ENCODE results near the gene RAD52. TPM values are rescaled to one million over a fixed set of nuclear protein-coding genes. Genes with fewer than 3 reads are reported as not detected.

The RAD52 gene
- total RNA-seq, 3 donors from 2014 or later (not counting 1 experiment from before 2014, with no cell fraction given), result 9.4 to 15.5 (median 13.7) TPM

- no peaks in the 10 kb centered on the region for H3K9me3 ChIP-seq (ENCODE audit: control insufficient read depth, insufficient read depth, low read length)
- Mint-ChIP-seq H3K27ac (no peak overlapping the region), H3K36me3 (no peaks in the 10 kb centered on the region), H3K27me3 (ENCODE audit: low read depth in 2 of 2) (no peaks in the 10 kb centered on the region), H3K9me3 (no peaks in the 10 kb centered on the region), H3K4me1 (peaks cover 8% of the 10 kb centered on the region in 2 donors), H3K4me3 (no peak overlapping the region)
- no peak for DNase-seq
- H3K27ac ChIP-seq (ENCODE audit: low read length), result no peak overlapping the region
- TF ChIP-seq, protein P1, sequence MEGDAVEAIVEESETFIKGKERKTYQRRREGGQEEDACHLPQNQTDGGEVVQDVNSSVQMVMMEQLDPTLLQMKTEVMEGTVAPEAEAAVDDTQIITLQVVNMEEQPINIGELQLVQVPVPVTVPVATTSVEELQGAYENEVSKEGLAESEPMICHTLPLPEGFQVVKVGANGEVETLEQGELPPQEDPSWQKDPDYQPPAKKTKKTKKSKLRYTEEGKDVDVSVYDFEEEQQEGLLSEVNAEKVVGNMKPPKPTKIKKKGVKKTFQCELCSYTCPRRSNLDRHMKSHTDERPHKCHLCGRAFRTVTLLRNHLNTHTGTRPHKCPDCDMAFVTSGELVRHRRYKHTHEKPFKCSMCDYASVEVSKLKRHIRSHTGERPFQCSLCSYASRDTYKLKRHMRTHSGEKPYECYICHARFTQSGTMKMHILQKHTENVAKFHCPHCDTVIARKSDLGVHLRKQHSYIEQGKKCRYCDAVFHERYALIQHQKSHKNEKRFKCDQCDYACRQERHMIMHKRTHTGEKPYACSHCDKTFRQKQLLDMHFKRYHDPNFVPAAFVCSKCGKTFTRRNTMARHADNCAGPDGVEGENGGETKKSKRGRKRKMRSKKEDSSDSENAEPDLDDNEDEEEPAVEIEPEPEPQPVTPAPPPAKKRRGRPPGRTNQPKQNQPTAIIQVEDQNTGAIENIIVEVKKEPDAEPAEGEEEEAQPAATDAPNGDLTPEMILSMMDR (IDR thresholded peaks at IDR 0.05), result no peak
- ATAC-seq, result no peak
- 74% methylated on average over 7 of the region's 8 CpGs for WGBS (ENCODE audit: insufficient coverage)
- peaks cover 3% of the 10 kb centered on the region for H3K4me1 ChIP-seq (ENCODE audit: control insufficient read depth, insufficient read depth, low read length)
- H3K36me3 ChIP-seq (ENCODE audit: control insufficient read depth, insufficient read depth, low read length), result no peaks in the 10 kb centered on the region
- no peaks in the 10 kb centered on the region for H3K27me3 ChIP-seq (ENCODE audit: control insufficient read depth, insufficient read depth, low read length)
- no peak overlapping the region for H3K4me3 ChIP-seq (ENCODE audit: low read length)
- intact Hi-C loops (cut with micrococcal nuclease), result no loop called here
Observed at GRCh38 chr12:958588-959123, 9.2 kb upstream of the RAD52 start.

- no peak overlapping the region for H3K4me3 ChIP-seq (ENCODE audit: low read length)
- no peak overlapping the region for H3K27ac ChIP-seq (ENCODE audit: low read length)
- H3K36me3 Mint-ChIP-seq, result no peaks in the 10 kb centered on the region
- no peaks in the 10 kb centered on the region for H3K9me3 Mint-ChIP-seq
- intact Hi-C loops (cut with micrococcal nuclease), result no loop called here
- TF ChIP-seq, protein P1 (IDR thresholded peaks at IDR 0.05), result no peak
- no peaks in the 10 kb centered on the region for H3K4me1 ChIP-seq (ENCODE audit: control insufficient read depth, insufficient read depth, low read length)
- no peaks in the 10 kb centered on the region for H3K27me3 Mint-ChIP-seq (ENCODE audit: low read depth in 2 of 2)
- no peaks in the 10 kb centered on the region for H3K27me3 ChIP-seq (ENCODE audit: control insufficient read depth, insufficient read depth, low read length)
- no peaks in the 10 kb centered on the region for H3K9me3 ChIP-seq (ENCODE audit: control insufficient read depth, insufficient read depth, low read length)
- ATAC-seq (no peak), DNase-seq (no peak)
- no peaks in the 10 kb centered on the region for H3K36me3 ChIP-seq (ENCODE audit: control insufficient read depth, insufficient read depth, low read length)
- H3K4me1 Mint-ChIP-seq, result no peaks in the 10 kb centered on the region
- 97% methylated on average over 6 of the region's 6 CpGs for WGBS (ENCODE audit: insufficient coverage)
- no peak overlapping the region for H3K4me3 Mint-ChIP-seq
- H3K27ac Mint-ChIP-seq, result no peak overlapping the region
Observed at GRCh38 chr12:955939-956338, 6.4 kb upstream of the RAD52 start.

DNA sequence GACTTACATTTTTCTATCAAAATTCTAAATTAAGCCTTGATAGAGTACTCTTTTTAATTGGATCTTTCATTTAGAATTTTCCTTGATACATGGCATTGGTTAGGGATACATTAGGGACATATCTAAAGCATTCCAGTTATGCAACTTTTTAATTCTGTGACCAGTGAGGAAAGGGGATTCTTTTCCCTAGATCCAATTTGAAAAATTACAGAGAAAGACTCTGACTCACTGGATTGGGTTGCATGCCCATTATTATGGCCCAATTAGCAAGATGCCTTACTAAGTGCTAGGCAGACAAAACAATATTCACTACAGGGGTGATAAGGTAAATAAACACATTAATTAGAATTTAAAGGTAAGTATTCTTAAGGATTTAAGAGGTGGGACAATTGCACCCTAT is 5.2 kb upstream of the RAD52 start:
- ATAC-seq, result no peak
- TF ChIP-seq, protein P1 (IDR thresholded peaks at IDR 0.05), result no peak
- no peak for DNase-seq

GRCh38 chr12:953776-954175 is 4.3 kb upstream of the RAD52 start:
- intact Hi-C loops (cut with micrococcal nuclease), result no loop called here
- TF ChIP-seq, protein P1 (IDR thresholded peaks at IDR 0.05), result no peak
- no peak overlapping the region for H3K27ac ChIP-seq (ENCODE audit: low read length)

More for the DNA sequence above, 5.2 kb upstream of the RAD52 start:
- no peaks in the 10 kb centered on the region for H3K27me3 ChIP-seq (ENCODE audit: control insufficient read depth, insufficient read depth, low read length)
- no peaks in the 10 kb centered on the region for H3K9me3 ChIP-seq (ENCODE audit: control insufficient read depth, insufficient read depth, low read length)
- Mint-ChIP-seq H3K27ac (no peak overlapping the region), H3K27me3 (ENCODE audit: low read depth in 2 of 2) (no peaks in the 10 kb centered on the region), H3K4me3 (no peak overlapping the region), H3K36me3 (no peaks in the 10 kb centered on the region), H3K4me1 (no peaks in the 10 kb centered on the region), H3K9me3 (no peaks in the 10 kb centered on the region)
- peaks cover 5% of the 10 kb centered on the region for H3K4me1 ChIP-seq (ENCODE audit: control insufficient read depth, insufficient read depth, low read length)
- H3K36me3 ChIP-seq (ENCODE audit: control insufficient read depth, insufficient read depth, low read length), result no peaks in the 10 kb centered on the region
- H3K4me3 ChIP-seq (ENCODE audit: low read length), result no peak overlapping the region
- no peak overlapping the region for H3K27ac ChIP-seq (ENCODE audit: low read length)
- intact Hi-C loops (cut with micrococcal nuclease), result no loop called here

More at GRCh38 chr12:953776-954175, 4.3 kb upstream of the RAD52 start:
- DNase-seq (no peak), ATAC-seq (no peak)
- no peak overlapping the region for H3K4me3 ChIP-seq (ENCODE audit: low read length)
- Mint-ChIP-seq H3K4me1 (peaks cover 8% of the 10 kb centered on the region in 2 donors), H3K9me3 (no peaks in the 10 kb centered on the region), H3K27ac (no peak overlapping the region), H3K27me3 (ENCODE audit: low read depth in 2 of 2) (no peaks in the 10 kb centered on the region), H3K4me3 (no peak overlapping the region), H3K36me3 (no peaks in the 10 kb centered on the region)
- 83% methylated on average over 6 of the region's 7 CpGs for WGBS (ENCODE audit: insufficient coverage)
- H3K9me3 ChIP-seq (ENCODE audit: control insufficient read depth, insufficient read depth, low read length), result no peaks in the 10 kb centered on the region
- no peaks in the 10 kb centered on the region for H3K36me3 ChIP-seq (ENCODE audit: control insufficient read depth, insufficient read depth, low read length)
- H3K27me3 ChIP-seq (ENCODE audit: control insufficient read depth, insufficient read depth, low read length), result no peaks in the 10 kb centered on the region
- peaks cover 8% of the 10 kb centered on the region for H3K4me1 ChIP-seq (ENCODE audit: control insufficient read depth, insufficient read depth, low read length)
